ENCODE results near the gene OLA1.
"Not testable (repeated sequence)": the region's sequence is repeated elsewhere in the genome, so short reads cannot be mapped to it uniquely, and the experiment has no call there.

Gene OLA1

GRCh38 chr2:174248187-174248997 lies at the start of gene OLA1:
TSS of gene OLA1 (minus strand) at chr2:174248532. CDS start at chr2:174246815, 1,717 bp downstream.
- peak; percentile 96 for DNase-seq (ENCODE audit: low read depth)

- no peak for DNase-seq (ENCODE audit: low read depth)
Measured at GRCh38 chr2:174292908-174293307, 44.6 kb upstream of the OLA1 start.

- no peak for DNase-seq (ENCODE audit: low read depth)
Measured at GRCh38 chr2:174286172-174286571, 37.8 kb upstream of the OLA1 start.

GRCh38 chr2:174282441-174282840 lies 34.1 kb upstream of the OLA1 start:
- no peak for DNase-seq (ENCODE audit: low read depth)

GRCh38 chr2:174281736-174282135 lies 33.4 kb upstream of the OLA1 start:
- DNase-seq (ENCODE audit: low read depth) = no peak

- no peak for DNase-seq (ENCODE audit: low read depth)
Measured at GRCh38 chr2:174280596-174280995, 32.3 kb upstream of the OLA1 start.

- DNase-seq (ENCODE audit: low read depth) = not testable (repeated sequence)
Measured at GRCh38 chr2:174270263-174270662, 21.9 kb upstream of the OLA1 start.

- no peak for DNase-seq (ENCODE audit: low read depth)
Measured at GRCh38 chr2:174266288-174266687, 18.0 kb upstream of the OLA1 start.

- no peak for DNase-seq (ENCODE audit: low read depth)
Measured at GRCh38 chr2:174263997-174264396, 15.7 kb upstream of the OLA1 start.

GRCh38 chr2:174259981-174260380 lies 11.6 kb upstream of the OLA1 start:
- DNase-seq (ENCODE audit: low read depth) = no peak

GRCh38 chr2:174254267-174254666 lies 5.9 kb upstream of the OLA1 start:
- DNase-seq (ENCODE audit: low read depth) = no peak

GRCh38 chr2:174248998-174249592 lies 763 bp upstream of the OLA1 start:
- DNase-seq (ENCODE audit: low read depth) = no peak

GRCh38 chr2:174247474-174248186 lies 702 bp downstream of the OLA1 start:
- no peak for DNase-seq (ENCODE audit: low read depth)

GRCh38 chr2:174246944-174247381 lies 1.4 kb downstream of the OLA1 start:
- DNase-seq (ENCODE audit: low read depth) = no peak

- DNase-seq (ENCODE audit: low read depth) = not testable (repeated sequence)
Measured at GRCh38 chr2:174245628-174246027, 2.7 kb downstream of the OLA1 start.

GRCh38 chr2:174245065-174245464 lies 3.3 kb downstream of the OLA1 start:
- no peak for DNase-seq (ENCODE audit: low read depth)

GRCh38 chr2:174243812-174244211 lies 4.5 kb downstream of the OLA1 start:
- DNase-seq (ENCODE audit: low read depth) = no peak

- DNase-seq (ENCODE audit: low read depth) = no peak
Measured at GRCh38 chr2:174240097-174240496, 8.2 kb downstream of the OLA1 start.

GRCh38 chr2:174236429-174236828 lies 11.9 kb downstream of the OLA1 start:
- DNase-seq (ENCODE audit: low read depth) = no peak

GRCh38 chr2:174235680-174236079 lies 12.7 kb downstream of the OLA1 start:
- DNase-seq (ENCODE audit: low read depth) = no peak

GRCh38 chr2:174233771-174234275 lies 14.5 kb downstream of the OLA1 start:
- no peak for DNase-seq (ENCODE audit: low read depth)

GRCh38 chr2:174227748-174228147 lies 20.6 kb downstream of the OLA1 start:
- DNase-seq (ENCODE audit: low read depth) = no peak
